HCT116 (cell line): ENCODE results near the gene PRTG.

ENCODE experiments used
- CEBPB ChIP-seq: IDR thresholded peaks from 2 replicates; pipeline ENCODE4 v1.6.1; 2012; ENCODE audit warnings: low read depth
- ELF1 ChIP-seq: IDR thresholded peaks from 2 replicates; pipeline ENCODE4 v1.6.1; 2012; ENCODE audit warnings: low read depth, borderline replicate concordance
- EZH2 ChIP-seq: fragments of 200-600 bp; sonication (generic); IDR thresholded peaks from 2 replicates; pipeline ENCODE4 v1.6.1; 2017; ENCODE audit warnings: antibody characterized with exemption, mixed run types
- EZH2phosphoT487 ChIP-seq: fragments of 200-600 bp; IDR thresholded peaks from 2 replicates; pipeline ENCODE4 v1.6.1; 2018; ENCODE audit warnings: antibody characterized with exemption, borderline replicate concordance
- POLR2AphosphoS5 ChIP-seq: IDR thresholded peaks from 2 replicates; pipeline ENCODE4 v1.6.1; 2011; ENCODE audit warnings: mild to moderate bottlenecking, low read depth, low read length, moderate library complexity
- SRF ChIP-seq: IDR thresholded peaks from 2 replicates; pipeline ENCODE4 v1.6.1; 2012; ENCODE audit warnings: low read depth
- TF ChIP-seq, protein P1 (sequence below), 3 experiments: fragments of 200-600 bp in 1 of 3; sonication (generic) in 1 of 3; IDR thresholded peaks in 2 of 3; conservative IDR thresholded peaks in 1 of 3; 2 replicates each; pipeline ENCODE4 v1.5.1; 2012 to 2017; ENCODE audit warnings: low read depth in 2 of 3, low read length in 2 of 3, antibody characterized with exemption in 1 of 3, borderline replicate concordance in 1 of 3, control low read depth in 1 of 3, mild to moderate bottlenecking in 1 of 3, mixed read lengths in 1 of 3, mixed run types in 1 of 3, moderate library complexity in 1 of 3; ENCODE audit not compliant: insufficient read depth in 1 of 3

DNA sequence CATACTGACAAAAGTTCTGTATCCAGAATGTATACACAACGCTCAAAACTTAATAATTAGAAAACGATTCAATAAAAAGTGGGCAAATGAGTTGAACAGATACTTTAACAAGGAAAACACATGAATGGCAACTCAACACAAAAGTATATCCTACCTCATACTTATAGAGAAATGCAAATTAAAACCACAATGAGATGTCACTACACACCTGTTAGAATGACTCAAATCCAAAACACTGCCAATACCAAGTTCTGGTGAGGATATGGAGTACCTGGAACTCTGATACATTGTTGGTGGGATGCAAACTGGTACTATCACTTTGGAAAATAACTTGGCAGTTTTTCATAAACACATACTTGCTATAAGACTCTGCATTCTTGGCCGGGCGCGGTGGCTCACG, 42.1 kb downstream of the PRTG start:
- TF ChIP-seq, protein P1, sequence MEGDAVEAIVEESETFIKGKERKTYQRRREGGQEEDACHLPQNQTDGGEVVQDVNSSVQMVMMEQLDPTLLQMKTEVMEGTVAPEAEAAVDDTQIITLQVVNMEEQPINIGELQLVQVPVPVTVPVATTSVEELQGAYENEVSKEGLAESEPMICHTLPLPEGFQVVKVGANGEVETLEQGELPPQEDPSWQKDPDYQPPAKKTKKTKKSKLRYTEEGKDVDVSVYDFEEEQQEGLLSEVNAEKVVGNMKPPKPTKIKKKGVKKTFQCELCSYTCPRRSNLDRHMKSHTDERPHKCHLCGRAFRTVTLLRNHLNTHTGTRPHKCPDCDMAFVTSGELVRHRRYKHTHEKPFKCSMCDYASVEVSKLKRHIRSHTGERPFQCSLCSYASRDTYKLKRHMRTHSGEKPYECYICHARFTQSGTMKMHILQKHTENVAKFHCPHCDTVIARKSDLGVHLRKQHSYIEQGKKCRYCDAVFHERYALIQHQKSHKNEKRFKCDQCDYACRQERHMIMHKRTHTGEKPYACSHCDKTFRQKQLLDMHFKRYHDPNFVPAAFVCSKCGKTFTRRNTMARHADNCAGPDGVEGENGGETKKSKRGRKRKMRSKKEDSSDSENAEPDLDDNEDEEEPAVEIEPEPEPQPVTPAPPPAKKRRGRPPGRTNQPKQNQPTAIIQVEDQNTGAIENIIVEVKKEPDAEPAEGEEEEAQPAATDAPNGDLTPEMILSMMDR (IDR thresholded peaks at IDR 0.05 in 2 of 3, conservative IDR thresholded peaks at IDR 0.05 in 1 of 3; ENCODE audit: borderline replicate concordance in 1 of 3, insufficient read depth in 1 of 3, low read depth in 2 of 3, low read length in 2 of 3): no peak
- TF ChIP-seq POLR2AphosphoS5: no peak
- TF ChIP-seq EZH2: no peak
- TF ChIP-seq EZH2phosphoT487: no peak
- TF ChIP-seq SRF: no peak
- no peak for TF ChIP-seq ELF1
- TF ChIP-seq CEBPB: no peak
